GM18951 (cell line): ENCODE data around the gene CDK5R1.

ENCODE experiments used
- POLR2A ChIP-seq: IDR thresholded peaks from 4 replicates; pipeline ENCODE4 v1.6.1; 2011; ENCODE audit warnings: mild to moderate bottlenecking; ENCODE audit not compliant: insufficient read length, insufficient read depth; ENCODE audit errors: extremely low read depth
- in situ Hi-C: fragments of 300-500 bp; cut with MboI; formaldehyde crosslinking; loops from one replicate; pipeline ENCODE4 v1.12.0; 2022; ENCODE audit warnings: low sequenced_read_pairs, mixed read lengths, inconsistent platforms; ENCODE audit not compliant: unreplicated experiment

The CDK5R1 gene

GRCh38 chr17:32503251-32504165 lies 16.7 kb downstream of the CDK5R1 start:
- in situ Hi-C loops = no loop called here

GRCh38 chr17:32504166-32504990 lies 17.6 kb downstream of the CDK5R1 start:
- TF ChIP-seq POLR2A = no peak
- in situ Hi-C loops = no loop called here

More at GRCh38 chr17:32503251-32504165, 16.7 kb downstream of the CDK5R1 start:
- no peak for TF ChIP-seq POLR2A

GRCh38 chr17:32508926-32509325 lies 22.1 kb downstream of the CDK5R1 start:
- in situ Hi-C loops = no loop called here
- TF ChIP-seq POLR2A = no peak

- in situ Hi-C loops = no loop called here
- no peak for TF ChIP-seq POLR2A
Measured at GRCh38 chr17:32510466-32510865, 23.7 kb downstream of the CDK5R1 start.

- in situ Hi-C loops = no loop called here
Measured at GRCh38 chr17:32512328-32512727, 25.5 kb downstream of the CDK5R1 start.

GRCh38 chr17:32513579-32513978 lies 26.8 kb downstream of the CDK5R1 start:
- in situ Hi-C loops = no loop called here
- TF ChIP-seq POLR2A = no peak

More at GRCh38 chr17:32512328-32512727, 25.5 kb downstream of the CDK5R1 start:
- TF ChIP-seq POLR2A = no peak

GRCh38 chr17:32514606-32515005 lies 27.8 kb downstream of the CDK5R1 start:
- no peak for TF ChIP-seq POLR2A
- in situ Hi-C loops = no loop called here

- in situ Hi-C loops = no loop called here
- no peak for TF ChIP-seq POLR2A
Measured at GRCh38 chr17:32515677-32516383, 29.0 kb downstream of the CDK5R1 start.

- TF ChIP-seq POLR2A = no peak
- in situ Hi-C loops = no loop called here
Measured at GRCh38 chr17:32516450-32516849, 29.7 kb downstream of the CDK5R1 start.

GRCh38 chr17:32516940-32517701 lies 30.3 kb downstream of the CDK5R1 start:
- no peak for TF ChIP-seq POLR2A
- in situ Hi-C loops = no loop called here

GRCh38 chr17:32517982-32518381 lies 31.2 kb downstream of the CDK5R1 start:
- TF ChIP-seq POLR2A = no peak
- in situ Hi-C loops = no loop called here

- in situ Hi-C loops = no loop called here
- no peak for TF ChIP-seq POLR2A
Measured at GRCh38 chr17:32518646-32519227, 31.9 kb downstream of the CDK5R1 start.
